GM18519 (cell line): ENCODE data around the gene EXOC2.

Experiments used
- ATAC-seq: cut with Tn5 transposase; IDR thresholded peaks from one replicate; pipeline ENCODE4 v1.9.1; 2021; ENCODE audit warnings: mild to moderate bottlenecking, moderate library complexity; ENCODE audit not compliant: unreplicated experiment, low FRiP score

Gene EXOC2

DNA sequence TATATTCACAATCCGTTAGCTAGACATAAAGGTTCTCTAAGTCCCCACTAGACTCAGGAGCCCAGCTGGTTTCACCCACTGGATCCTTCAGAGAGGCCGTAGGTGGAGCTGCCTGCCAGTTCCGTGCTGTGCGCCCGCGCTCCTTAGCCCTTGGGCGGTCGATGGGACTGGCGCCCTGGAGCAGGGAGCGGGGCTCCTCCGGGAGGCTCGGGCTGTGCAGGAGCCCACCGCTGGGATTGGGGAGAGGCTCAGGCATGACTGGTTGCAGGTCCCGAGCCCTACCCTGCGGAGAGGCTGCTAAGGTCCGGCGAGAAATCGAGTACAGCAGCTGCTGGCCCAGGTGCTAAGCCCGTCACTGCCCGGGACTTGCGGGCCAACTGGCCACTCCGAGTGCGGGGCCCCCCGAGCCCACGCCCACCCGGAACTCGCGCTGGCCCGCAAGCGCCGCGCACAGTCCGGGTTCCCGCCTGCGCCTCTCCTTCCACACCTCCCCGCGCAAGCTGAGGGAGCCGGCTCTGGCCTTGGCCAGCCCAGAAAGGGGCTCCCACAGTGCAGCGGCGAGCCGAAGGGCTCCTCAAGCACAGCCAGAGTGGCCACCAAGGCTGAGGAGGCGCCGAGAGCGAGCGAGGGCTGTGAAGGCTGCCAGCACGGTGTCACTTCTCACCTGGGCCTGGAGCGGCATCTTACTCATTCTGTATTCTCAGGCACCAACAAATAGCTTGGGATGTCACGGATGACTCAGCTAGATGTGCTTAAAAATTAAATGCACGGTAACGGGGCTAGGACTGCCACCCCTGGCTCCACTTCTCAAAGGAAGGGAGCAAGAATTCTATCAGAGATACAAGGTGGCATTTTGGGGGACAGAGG is 257.3 kb downstream of the EXOC2 start:
- no peak for ATAC-seq
